Sciatic nerve (tissue), 2 donors: ENCODE results near the gene CPVL. TPM values are rescaled to one million over a fixed set of nuclear protein-coding genes. Genes with fewer than 3 reads are reported as not detected.

Source experiments
- ATAC-seq: fragments of 200-7000 bp; cut with Tn5 transposase; one replicate; pipeline ENCODE4 v1.9.1; 2020; ENCODE audit warnings: mild to moderate bottlenecking, moderate library complexity
- DNase-seq: peaks from one replicate; pipeline ENCODE4 v3.0.0-alpha.2; 2020; ENCODE audit warnings: low spot score
- intact Hi-C: fragments of 100-400 bp; cut with DNase I; formaldehyde crosslinking; loops from one replicate; pipeline ENCODE4 v1.14.2; 2022
- total RNA-seq: library from RNA; stranded (reverse); fragmentation: NEBNext Ultra II Directional; extraction: Animal tissue kit (Norgen Biotek cat#: 25700); gene quantifications from one replicate; pipeline ENCODE4 v1.2.1, GENCODE V29; 2021
- donor health status: DM: no; HTN: no; CAD: no.
- donor health status: DM: no; HTN: no; CAD: no.

The CPVL gene
- total RNA-seq, 1 donor from 2014 or later = 21.5 TPM

GRCh38 chr7:29071203-29071874 is 75.0 kb downstream of the CPVL start:
- intact Hi-C loops = no loop called here
- ATAC-seq = peak; percentile 61
- DNase-seq = no peak

DNA sequence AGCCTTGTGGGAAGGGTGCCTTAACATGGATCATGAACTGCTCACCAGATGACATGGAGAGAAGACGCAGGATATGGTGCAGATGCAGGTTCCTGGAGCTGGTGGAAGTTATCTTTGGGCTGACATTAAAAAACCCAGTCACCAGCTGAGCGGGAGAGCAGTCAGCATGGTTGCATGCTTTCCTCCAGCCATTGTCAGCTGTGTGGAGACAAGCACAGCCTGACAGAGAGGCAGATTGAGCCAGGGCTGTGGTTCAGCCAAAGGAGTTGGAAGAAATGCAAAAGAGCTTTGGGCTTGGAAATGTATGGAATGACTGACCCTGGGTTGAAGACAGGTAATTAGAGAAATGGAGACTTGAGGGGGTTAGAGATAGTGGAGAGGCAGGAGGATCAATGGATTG is 79.7 kb downstream of the CPVL start:
- DNase-seq = no peak
- intact Hi-C loops = no loop called here
- ATAC-seq = no peak

DNA sequence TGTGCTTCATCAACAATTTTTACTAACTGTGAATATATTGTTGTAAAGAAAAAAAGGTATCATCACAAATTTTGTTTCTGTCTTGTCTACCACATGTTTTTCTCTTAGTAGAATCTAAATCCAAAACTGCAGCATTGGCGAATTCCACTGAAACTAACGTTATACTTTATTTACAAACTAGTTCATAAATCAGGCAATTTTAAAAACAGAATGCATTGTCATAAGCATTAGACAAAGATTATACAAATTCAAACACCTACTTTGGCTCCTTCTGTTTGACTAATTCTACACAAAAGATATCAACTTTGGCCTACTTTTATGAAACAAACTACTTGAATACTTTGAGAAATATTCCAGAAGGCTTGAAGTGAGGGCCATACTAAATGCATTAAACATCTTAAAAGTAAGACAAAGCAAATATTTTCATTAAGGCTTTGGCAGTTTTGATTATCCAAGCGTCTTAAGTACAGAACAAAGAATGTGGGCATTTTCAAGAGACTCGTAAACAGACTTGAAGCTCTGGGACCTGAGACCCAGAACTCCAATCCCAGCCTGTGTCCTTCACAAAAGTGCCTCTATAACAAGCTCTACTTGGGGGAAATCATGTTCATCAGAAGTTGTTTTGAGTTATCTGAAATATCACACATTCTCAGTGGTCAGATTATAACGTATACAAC is 81.0 kb downstream of the CPVL start:
- no peak for ATAC-seq
- DNase-seq = no peak
- intact Hi-C loops = no loop called here

DNA sequence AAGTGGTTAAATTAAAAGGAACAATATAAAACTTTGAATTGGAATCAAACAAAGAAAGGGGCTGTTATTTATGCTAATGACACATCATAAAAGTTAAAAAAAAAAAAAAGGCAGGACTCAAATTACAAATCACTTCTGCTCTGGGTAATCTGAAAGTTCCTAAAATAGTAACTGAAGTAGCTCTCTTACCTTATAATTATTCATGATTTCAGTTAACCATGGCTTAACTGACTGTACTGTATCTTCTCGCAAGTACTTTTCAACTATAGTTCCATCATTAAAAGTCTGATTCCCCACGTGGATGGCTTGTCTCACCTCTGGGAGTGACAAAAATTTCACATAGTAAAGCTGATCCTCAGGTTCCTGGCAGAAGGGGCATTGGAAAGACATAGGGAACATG is 82.5 kb downstream of the CPVL start:
- intact Hi-C loops = no loop called here
- DNase-seq (no peak), ATAC-seq (no peak)

DNA sequence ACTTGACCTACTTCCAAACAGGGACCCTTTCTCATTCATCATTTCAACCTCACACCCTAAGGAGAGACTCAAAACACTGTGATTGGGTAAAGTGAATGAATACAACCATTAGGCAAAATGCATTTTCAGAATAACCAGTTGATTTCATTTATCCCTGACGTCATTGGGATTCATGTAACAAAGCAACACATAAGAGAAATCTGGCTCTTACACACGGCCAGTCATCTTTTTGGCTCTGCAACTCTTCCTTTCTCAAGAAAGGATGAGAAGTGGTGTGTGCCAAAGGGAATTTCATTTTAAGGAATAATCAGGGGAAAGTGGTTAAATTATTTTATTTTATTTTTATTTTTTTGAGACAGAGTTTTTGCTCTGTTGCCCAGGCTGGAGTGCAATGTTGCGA is 83.1 kb downstream of the CPVL start:
- DNase-seq = no peak
- intact Hi-C loops = no loop called here
- ATAC-seq = no peak

DNA sequence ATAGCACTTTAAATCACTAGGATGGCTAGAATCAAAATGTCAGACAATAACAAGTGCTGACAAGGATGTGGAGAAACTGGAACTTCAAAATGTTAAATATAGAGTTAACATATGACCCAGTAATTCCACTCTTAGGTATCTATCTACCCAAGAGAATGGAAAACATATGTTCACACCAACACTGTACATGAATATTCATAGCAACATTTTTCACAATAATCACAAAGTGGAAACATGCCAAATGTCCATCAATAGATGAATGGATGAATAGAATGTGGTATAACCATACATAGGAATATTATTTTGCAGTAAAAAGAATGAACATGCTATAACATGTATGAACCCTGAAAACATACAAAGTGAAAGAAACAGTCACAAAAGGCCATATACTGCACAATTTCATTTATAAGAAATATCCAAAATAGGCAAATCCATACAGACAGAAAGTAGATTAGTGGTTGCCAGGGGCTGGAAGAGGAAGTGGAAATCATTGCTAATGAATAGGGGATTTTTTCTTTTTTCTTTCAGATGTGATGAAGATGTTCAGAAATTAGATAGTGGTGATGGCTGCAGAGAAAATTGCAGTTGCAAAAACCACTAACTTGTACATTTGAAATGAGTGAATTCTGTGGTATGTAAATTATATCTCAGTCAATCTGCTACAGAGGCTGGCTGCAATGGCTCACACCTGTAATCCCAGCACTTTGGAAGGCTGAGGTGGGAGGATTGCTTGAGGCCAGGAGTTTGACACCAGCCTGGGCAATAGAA is 93.0 kb downstream of the CPVL start:
- intact Hi-C loops = no loop called here
- ATAC-seq (no peak), DNase-seq (no peak)

GRCh38 chr7:29046978-29047377 is 99.4 kb downstream of the CPVL start:
- intact Hi-C loops = no loop called here
- DNase-seq (no peak), ATAC-seq (no peak)

DNA sequence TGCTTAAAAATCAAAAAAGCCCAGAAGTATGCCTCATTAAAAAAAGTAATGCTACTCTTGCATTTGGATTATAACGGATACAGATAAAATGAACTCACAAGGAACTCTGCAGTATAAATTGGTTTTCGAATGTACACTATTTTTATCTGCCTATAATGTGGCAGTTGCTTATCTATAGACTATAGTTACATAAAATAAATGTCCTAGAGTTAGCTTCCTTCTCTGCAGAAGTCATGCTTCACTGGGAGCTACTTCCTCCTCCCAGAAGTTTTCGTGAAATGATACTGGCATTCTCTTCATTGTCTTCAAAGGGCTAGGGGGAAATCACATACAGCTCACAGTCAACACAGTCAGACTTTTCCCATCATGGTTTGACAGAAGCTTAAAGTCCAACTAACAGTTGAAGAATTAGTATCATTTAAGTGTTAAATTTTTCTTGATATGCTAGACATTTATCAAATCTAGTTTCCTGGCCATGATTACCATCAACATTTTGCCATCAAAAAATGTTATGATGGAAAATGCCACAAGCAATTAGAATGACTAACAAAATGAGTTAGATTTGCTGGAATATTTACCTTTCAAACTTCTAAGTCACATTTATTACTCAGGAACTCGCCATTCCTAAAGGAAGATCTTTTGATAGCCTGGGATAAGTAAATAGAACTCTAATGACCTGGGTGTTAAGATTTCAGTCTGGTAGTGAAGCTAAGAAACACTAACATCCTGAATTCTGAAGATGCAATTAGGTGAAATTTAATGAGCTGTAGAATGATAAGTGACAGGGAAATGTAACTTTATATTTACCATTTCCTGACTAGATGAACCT is 100.9 kb downstream of the CPVL start:
- ATAC-seq (no peak), DNase-seq (no peak)
- intact Hi-C loops = no loop called here

DNA sequence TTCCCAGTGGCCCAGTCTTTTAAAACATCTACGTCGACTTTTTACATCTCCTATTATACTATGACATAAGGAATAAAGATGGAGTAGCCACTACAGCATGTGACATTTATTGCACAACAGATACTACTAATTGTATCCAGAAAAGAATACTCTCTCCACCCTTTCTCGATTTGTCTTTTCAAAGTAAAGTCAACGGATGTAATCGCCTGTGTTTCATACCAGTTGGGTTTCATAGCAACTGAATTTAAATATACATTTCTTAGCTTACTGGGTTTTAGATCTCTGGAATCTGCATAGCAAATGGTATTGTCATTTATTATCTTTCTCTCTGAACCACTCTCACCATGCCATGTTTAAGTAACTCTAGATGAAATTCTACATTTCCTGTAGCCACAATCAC is 101.8 kb downstream of the CPVL start:
- ATAC-seq (no peak), DNase-seq (no peak)
- intact Hi-C loops = no loop called here

- ATAC-seq (no peak), DNase-seq (no peak)
- intact Hi-C loops = no loop called here
Measured at GRCh38 chr7:29043576-29043975, 102.8 kb downstream of the CPVL start.

GRCh38 chr7:29042824-29043231 is 103.5 kb downstream of the CPVL start:
- ATAC-seq (peak; percentile 62), DNase-seq (no peak)
- intact Hi-C loops = no loop called here

DNA sequence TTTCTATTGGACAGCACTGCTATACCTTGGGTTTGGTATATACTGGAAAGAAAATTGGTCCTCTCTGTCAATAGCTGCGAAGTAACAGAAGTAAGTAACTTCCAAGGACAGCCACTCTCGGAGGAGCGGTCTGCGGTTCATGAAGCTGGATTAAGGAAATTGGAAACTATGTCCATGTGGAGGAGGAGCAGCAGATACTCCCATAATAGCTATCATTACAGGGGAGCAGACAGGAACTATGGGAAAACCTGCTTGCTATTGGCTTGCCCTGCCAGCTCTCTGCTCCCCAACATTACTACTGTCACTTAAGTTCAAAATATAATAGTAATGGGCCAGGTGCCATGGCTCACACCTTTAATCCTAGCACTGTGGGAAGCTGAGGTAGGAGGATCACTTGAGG is 104.3 kb downstream of the CPVL start:
- DNase-seq (no peak), ATAC-seq (no peak)
- intact Hi-C loops = no loop called here

GRCh38 chr7:29040579-29040925 is 105.8 kb downstream of the CPVL start:
- DNase-seq = no peak
- peak; percentile 78 for ATAC-seq
- intact Hi-C loops = no loop called here

GRCh38 chr7:29039821-29040578 is 106.3 kb downstream of the CPVL start:
- peak; percentile 45 for ATAC-seq
- no peak for DNase-seq
- intact Hi-C loops = no loop called here

DNA sequence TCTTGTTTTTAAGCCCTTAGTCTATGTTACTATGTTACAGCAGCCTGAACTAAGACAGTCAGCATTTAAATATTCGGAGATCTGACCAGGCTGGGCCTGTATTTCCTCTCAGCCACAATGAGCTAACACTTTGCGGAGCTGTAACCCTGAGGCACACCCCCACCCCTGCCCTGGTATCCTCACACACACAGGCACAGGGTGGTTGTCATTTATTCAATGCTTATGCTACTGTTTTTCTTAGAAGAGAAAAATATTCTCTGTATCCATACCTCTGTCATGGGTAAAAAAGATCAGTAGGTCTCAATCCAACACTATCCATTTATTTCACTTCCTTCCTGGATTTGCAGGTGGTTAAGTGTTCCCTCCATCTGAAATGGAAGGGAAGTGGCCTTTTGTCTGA is 107.9 kb downstream of the CPVL start:
- DNase-seq (no peak), ATAC-seq (no peak)
- intact Hi-C loops = no loop called here

- intact Hi-C loops = no loop called here
- DNase-seq (no peak), ATAC-seq (peak; percentile 79)
Measured at GRCh38 chr7:29035044-29035740, 111.1 kb downstream of the CPVL start.

DNA sequence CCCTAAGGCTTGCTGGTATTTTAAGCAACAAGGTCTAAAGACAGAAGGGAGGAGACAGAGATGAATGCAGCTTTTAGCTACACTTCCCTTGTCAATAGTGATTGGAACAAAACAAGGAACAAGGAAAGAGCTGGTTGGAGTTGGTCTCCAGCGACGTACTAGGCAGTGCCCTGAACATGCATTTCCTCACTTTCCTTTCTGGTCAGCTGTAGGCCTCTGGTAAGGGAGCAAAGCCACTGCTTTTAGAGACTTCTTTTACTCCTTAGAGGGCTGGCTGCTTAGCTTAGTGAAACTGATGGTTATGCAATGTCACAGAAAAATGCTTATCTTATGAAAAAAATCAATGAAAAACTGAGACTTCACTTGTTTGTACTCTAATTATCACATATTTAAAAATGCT is 112.8 kb downstream of the CPVL start:
- ATAC-seq (peak; percentile 81), DNase-seq (no peak)
- intact Hi-C loops = no loop called here

GRCh38 chr7:29032146-29032545 is 114.2 kb downstream of the CPVL start:
- intact Hi-C loops = no loop called here
- DNase-seq = no peak
- ATAC-seq = no peak
